Measurements from ENCODE around the gene UCN2.

GRCh38 chr3:48552111-48552951, 11.2 kb downstream of the UCN2 start:
- TF ChIP-seq CTCF (IDR thresholded peaks at IDR 0.05), result no peak
- no peak for TF ChIP-seq POLR2A (IDR thresholded peaks at IDR 0.05)
